ENCODE data around the gene IL37.

The IL37 gene

DNA sequence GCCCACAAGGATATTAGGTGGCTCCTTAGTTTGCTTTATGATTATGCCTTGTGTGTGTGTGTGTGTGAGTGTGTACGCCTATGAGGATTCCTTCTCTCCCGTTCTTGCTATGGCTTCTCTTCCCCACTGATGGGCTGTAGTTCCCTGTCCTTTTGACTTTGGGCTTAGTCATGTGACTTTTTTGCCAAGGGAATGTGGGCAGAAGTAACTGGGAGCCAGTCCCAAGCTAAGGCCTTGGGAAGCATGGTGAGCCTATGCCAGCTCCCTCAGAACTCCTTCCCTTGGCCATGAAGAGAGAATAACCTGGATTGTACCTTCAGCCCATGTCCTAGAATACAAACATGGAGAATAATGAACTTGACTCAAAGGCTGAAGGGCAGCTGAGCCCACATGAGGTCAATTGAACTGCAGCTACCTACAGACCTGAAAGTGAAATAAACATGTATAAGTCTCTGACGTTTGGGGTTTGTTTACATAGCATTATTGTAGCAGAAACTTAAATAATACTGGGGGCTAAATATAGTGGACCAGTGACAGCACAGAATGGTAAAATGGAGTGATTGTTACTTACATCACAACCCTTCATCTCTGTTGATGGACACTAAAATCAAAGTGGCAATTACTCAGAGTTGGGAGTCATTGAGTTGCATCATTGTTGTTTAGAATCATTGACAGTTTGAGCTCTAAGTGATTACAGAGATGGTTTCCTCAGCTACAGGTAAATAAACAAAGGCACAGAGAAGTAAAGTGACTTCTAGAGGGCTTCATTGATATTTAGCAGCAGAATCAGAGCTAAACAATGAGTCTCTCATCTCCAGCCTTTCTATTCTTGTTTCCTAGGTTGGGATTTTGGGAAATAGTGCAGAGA lies 51.6 kb downstream of the IL37 start:
- FAIRE-seq: no peak

DNA sequence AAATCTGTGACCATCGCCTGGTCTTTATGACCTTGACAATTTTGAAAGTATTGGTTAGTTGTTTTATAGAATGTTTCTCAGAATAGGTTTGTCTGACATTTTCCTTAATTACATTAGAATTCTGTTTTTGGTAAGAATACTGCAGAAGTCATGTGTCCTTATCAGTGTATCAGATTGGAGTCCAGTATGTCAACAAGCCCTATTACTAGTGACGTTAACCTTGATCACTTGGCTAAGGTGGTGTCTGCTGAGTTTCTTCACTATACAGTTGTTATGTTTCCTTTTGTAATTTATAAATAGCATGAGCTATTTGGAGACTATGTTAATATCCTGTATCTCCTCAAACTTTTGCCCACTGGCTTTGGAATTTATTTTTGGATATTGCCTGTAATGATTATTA lies 56.1 kb downstream of the IL37 start:
- no peak for FAIRE-seq

Data from endometrium (tissue), 2 donors.